Activated CD4-positive, alpha-beta T cell treated with anti-CD3 and anti-CD28 coated beads, Interleukin-2, amount 50 U/mL, for 16 hours (primary cell): ENCODE results near the gene NCSTN.

Experiments
- DNase-seq: peaks from one replicate; pipeline ENCODE4 v3.0.0-alpha.2; 2020

NCSTN gene

GRCh38 chr1:160407839-160408801, 64.9 kb downstream of the NCSTN start:
- no peak for DNase-seq
